ENCODE measurements around the gene STOML1.

STOML1 gene

GRCh38 chr15:73930371-73930770, 61.7 kb downstream of the STOML1 start:
- DNase-seq (ENCODE audit: low spot score) = no peak

- DNase-seq (ENCODE audit: low spot score) = no peak
These were observed 63.0 kb downstream of the STOML1 start for GRCh38 chr15:73928971-73929627.

All from NAMALWA (cell line).